Endothelial cell of umbilical vein (primary cell): ENCODE measurements around the gene TTLL10. TPM values are rescaled to one million over a fixed set of nuclear protein-coding genes. Genes with fewer than 3 reads are reported as not detected.

Experiments used
- BruUV-seq: library from RNA; stranded (reverse); fragments of 400-500 nt; replicated peaks from 2 replicates; lab custom pipeline; 2021; lab: Mats Ljungman, UMichigan
- CTCF ChIA-PET: fragments of 300-600, 350-600 bp; sonication (Branson Sonifier 250); formaldehyde crosslinking; loops from one replicate; lab custom pipeline; 2021; ENCODE audit warnings: antibody characterized with exemption, inconsistent platforms; lab: Charles Lee
- POLR2A ChIA-PET: fragments of 300-600, 350-600 bp; sonication (Branson Sonifier 250); formaldehyde crosslinking; loops from one replicate; lab custom pipeline; 2021; ENCODE audit warnings: antibody characterized with exemption, inconsistent platforms; lab: Charles Lee
- DNase-seq: peaks from one replicate; pipeline ENCODE4 v3.0.0-alpha.2; 2011; ENCODE audit warnings: low read depth, low spot score
- FAIRE-seq: peaks from 2 replicates; lab custom pipeline; 2011; peaks lifted over from hg19 to GRCh38; lab: Jason Lieb, UNC
- H2AFZ ChIP-seq: 2 replicates; pipeline ENCODE4 v1.6.0; 2012; ENCODE audit warnings: low read depth, low read length, control low read depth, inconsistent platforms
- H3K27ac ChIP-seq: 2 replicates; pipeline ENCODE4 v1.5.1; 2011; ENCODE audit warnings: low read depth, mild to moderate bottlenecking, control low read depth, low read length, moderate library complexity; ENCODE audit not compliant: insufficient read depth
- H3K27me3 ChIP-seq, 2 experiments: 2 replicates each; pipeline versions ENCODE4 v1.6.0 to v1.6.1; 2011; ENCODE audit warnings: low read length in 2 of 2, mixed read lengths in 1 of 2; ENCODE audit not compliant: control insufficient read depth in 2 of 2, insufficient read depth in 2 of 2
- H3K36me3 ChIP-seq, 2 experiments: 2 replicates in 1 of 2; 3 replicates in 1 of 2; pipeline ENCODE4 v1.5.1; 2011; ENCODE audit warnings: low read length in 2 of 2, mild to moderate bottlenecking in 1 of 2, moderate library complexity in 1 of 2; ENCODE audit not compliant: control insufficient read depth in 2 of 2, insufficient read depth in 2 of 2; ENCODE audit errors: extremely low read depth in 1 of 2
- H3K4me1 ChIP-seq: 3 replicates; pipeline ENCODE4 v1.5.1; 2011; ENCODE audit warnings: mild to moderate bottlenecking, low read length; ENCODE audit not compliant: control insufficient read depth, insufficient read depth; ENCODE audit errors: extremely low read depth
- H3K4me2 ChIP-seq: 2 replicates; pipeline ENCODE4 v1.6.1; 2011; ENCODE audit warnings: low read length, control low read depth, mixed read lengths; ENCODE audit not compliant: insufficient read depth
- H3K4me3 ChIP-seq, 3 experiments: fragments of 200-600 bp in 1 of 3; sonication (generic), shearing (Covaris generic) in 1 of 3; replicated peaks in 1 of 3; 2 replicates each; pipeline ENCODE4 v1.5.1; 2011 to 2016; ENCODE audit warnings: control low read depth in 3 of 3, low read length in 3 of 3, mild to moderate bottlenecking in 2 of 3, inconsistent platforms in 1 of 3, low read depth in 1 of 3, moderate library complexity in 1 of 3; ENCODE audit not compliant: insufficient read depth in 1 of 3
- H3K79me2 ChIP-seq: 2 replicates; pipeline ENCODE4 v1.6.0; 2012; ENCODE audit warnings: low read length, inconsistent platforms; ENCODE audit not compliant: control insufficient read depth, insufficient read depth
- H3K9ac ChIP-seq: replicated peaks from 2 replicates; pipeline ENCODE3; 2011; ENCODE audit warnings: low read length, control low read depth; ENCODE audit not compliant: insufficient read depth; ENCODE audit errors: extremely low read depth
- H3K9me1 ChIP-seq: replicated peaks from 3 replicates; pipeline ENCODE4 v1.6.0; 2011; ENCODE audit warnings: mild to moderate bottlenecking, low read length; ENCODE audit not compliant: control insufficient read depth, insufficient read depth; ENCODE audit errors: extremely low read depth
- H3K9me3 ChIP-seq: replicated peaks from 2 replicates; pipeline ENCODE4 v1.5.1; 2012; ENCODE audit warnings: low read length, inconsistent platforms; ENCODE audit not compliant: control insufficient read depth, insufficient read depth
- H4K20me1 ChIP-seq: replicated peaks from 2 replicates; pipeline ENCODE3; 2011; ENCODE audit warnings: mild to moderate bottlenecking, low read length; ENCODE audit not compliant: control insufficient read depth, insufficient read depth; ENCODE audit errors: extremely low read depth
- EZH2 ChIP-seq: IDR thresholded peaks from 2 replicates; pipeline ENCODE4 v1.6.1; 2012; ENCODE audit warnings: borderline replicate concordance, low read depth, mild to moderate bottlenecking, moderate library complexity, low read length, inconsistent platforms; ENCODE audit not compliant: severe bottlenecking
- FOS ChIP-seq: IDR thresholded peaks from 2 replicates; pipeline ENCODE4 v1.6.1; 2011; ENCODE audit warnings: mild to moderate bottlenecking, low read length, moderate library complexity, borderline replicate concordance; ENCODE audit not compliant: insufficient read depth
- GATA2 ChIP-seq: IDR thresholded peaks from 2 replicates; pipeline ENCODE4 v1.7.0; 2011; ENCODE audit warnings: low read depth, mild to moderate bottlenecking, moderate library complexity, mixed read lengths, low read length; ENCODE audit not compliant: insufficient read length, insufficient read depth
- JUN ChIP-seq: IDR thresholded peaks from 2 replicates; pipeline ENCODE4 v1.6.1; 2011; ENCODE audit warnings: borderline replicate concordance, low read depth; ENCODE audit not compliant: insufficient read length, insufficient read depth
- MYC ChIP-seq: IDR thresholded peaks from one replicate; pipeline ENCODE4 v1.6.1; 2011; ENCODE audit warnings: mild to moderate bottlenecking, low read depth, low read length
- POLR2A ChIP-seq: IDR thresholded peaks from 2 replicates; pipeline ENCODE4 v1.6.1; 2012; ENCODE audit warnings: low read depth, mild to moderate bottlenecking, control low read depth, low read length
- POLR2AphosphoS5 ChIP-seq: IDR thresholded peaks from 2 replicates; pipeline ENCODE4 v1.6.1; 2012; ENCODE audit warnings: low read depth, mild to moderate bottlenecking, control low read depth, low read length, moderate library complexity; ENCODE audit not compliant: insufficient read depth
- dilution Hi-C: fragments of 300-500 bp; cut with MboI; formaldehyde crosslinking; loops from one replicate; pipeline ENCODE4 v1.15.0; 2019; ENCODE audit warnings: low sequenced_read_pairs; ENCODE audit not compliant: extremely low pct_ligation_motif_present
- intact Hi-C: fragments of 100-400 bp; cut with micrococcal nuclease; formaldehyde crosslinking; loops from one replicate; pipeline ENCODE4 v1.10.0; 2022
- polyA plus RNA-seq, 4 experiments: library from polyadenylated mRNA; depleted of rRNA in 3 of 4; stranded (reverse) in 3 of 4; unstranded in 1 of 4; fragments of >200 nt; gene quantifications; 2 replicates each; pipeline versions ENCODE4 v1.2.1 to v1.2.3, GENCODE V29; 2011 to 2012; ENCODE audit warnings: missing spikeins in 1 of 4
- total RNA-seq: library from RNA; stranded (reverse); gene quantifications from 2 replicates; pipeline ENCODE4 v1.2.3, GENCODE V29; 2021
- TF ChIP-seq, protein P1 (sequence below), 2 donors: IDR thresholded peaks; 1 replicate in 1 of 2; 2 replicates in 1 of 2; pipeline ENCODE4 v1.5.1; 2011; ENCODE audit warnings: low read length in 2 of 2, mild to moderate bottlenecking in 2 of 2, moderate library complexity in 2 of 2, control low read depth in 1 of 2, inconsistent platforms in 1 of 2, low read depth in 1 of 2; ENCODE audit not compliant: insufficient read depth in 1 of 2; ENCODE audit errors: extremely low read depth in 1 of 2
- TF ChIP-seq, protein P2 (sequence below): IDR thresholded peaks from 2 replicates; pipeline ENCODE4 v1.6.1; 2011; ENCODE audit not compliant: insufficient read depth, insufficient read length

Gene TTLL10
- total and polyA plus RNA-seq, 2 donors (not counting 3 experiments of a cell fraction or from before 2014, with no cell fraction given): not detected

DNA sequence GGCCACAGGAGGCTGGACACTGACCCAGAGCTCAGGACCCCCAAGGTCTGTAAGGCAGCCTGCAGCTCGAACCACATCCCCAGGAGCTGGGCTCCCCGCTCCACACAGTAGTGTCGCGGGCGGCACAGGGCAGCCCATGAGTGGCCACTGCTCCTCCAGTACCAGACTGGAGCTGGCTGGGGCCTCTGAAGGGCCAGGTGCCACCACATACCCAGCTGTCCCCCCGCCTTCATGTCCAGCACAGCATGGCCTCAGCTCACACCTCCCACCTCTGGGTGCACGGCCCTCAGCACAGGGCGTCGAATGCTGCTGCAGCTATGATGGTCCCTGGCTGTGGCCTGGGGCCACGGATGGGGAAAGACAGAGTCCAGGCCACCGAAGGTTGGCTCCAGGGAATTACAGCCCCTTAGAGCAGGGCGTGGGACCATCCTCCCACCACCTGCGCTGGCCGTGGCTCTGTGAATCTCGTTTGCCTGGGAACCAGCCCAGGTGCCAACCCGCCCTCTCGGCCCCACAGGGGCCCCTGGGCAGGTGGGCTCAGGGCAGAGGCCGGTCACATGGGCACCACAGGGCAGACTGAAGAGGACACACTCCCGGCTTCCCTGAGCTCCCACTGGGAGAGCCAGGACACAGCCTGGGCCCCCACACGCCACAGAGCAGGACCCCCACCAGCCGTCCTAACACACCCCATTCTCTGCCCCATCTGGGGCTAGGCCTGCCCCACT, 42.4 kb downstream of the TTLL10 start:
- Histone ChIP-seq H3K9me1 (no peaks in the 10 kb centered on the region), H3K27ac (no peak overlapping the region), H3K27me3 (no peaks in the 10 kb centered on the region), H3K4me3 (no peak overlapping the region), H3K9ac (no peak overlapping the region), H3K79me2 (no peaks in the 10 kb centered on the region), H2AFZ (no peak overlapping the region), H3K9me3 (no peaks in the 10 kb centered on the region), H4K20me1 (no peaks in the 10 kb centered on the region), H3K4me2 (no peak overlapping the region), H3K36me3 (peaks cover 2 to 14% of the 10 kb centered on the region in 2 experiments), H3K4me1 (no peaks in the 10 kb centered on the region)
- dilution Hi-C loops: no loop called here
- ChIA-PET CTCF (interaction anchor here (1.2 to 2.1 kb wide), 3 partner anchors 22 to 94 kb away, joined by 3 to 6 read pairs (median 5); no protein-coding TSS in a partner anchor), POLR2A (no interaction called here)
- DNase-seq: no peak
- TF ChIP-seq, protein P1, sequence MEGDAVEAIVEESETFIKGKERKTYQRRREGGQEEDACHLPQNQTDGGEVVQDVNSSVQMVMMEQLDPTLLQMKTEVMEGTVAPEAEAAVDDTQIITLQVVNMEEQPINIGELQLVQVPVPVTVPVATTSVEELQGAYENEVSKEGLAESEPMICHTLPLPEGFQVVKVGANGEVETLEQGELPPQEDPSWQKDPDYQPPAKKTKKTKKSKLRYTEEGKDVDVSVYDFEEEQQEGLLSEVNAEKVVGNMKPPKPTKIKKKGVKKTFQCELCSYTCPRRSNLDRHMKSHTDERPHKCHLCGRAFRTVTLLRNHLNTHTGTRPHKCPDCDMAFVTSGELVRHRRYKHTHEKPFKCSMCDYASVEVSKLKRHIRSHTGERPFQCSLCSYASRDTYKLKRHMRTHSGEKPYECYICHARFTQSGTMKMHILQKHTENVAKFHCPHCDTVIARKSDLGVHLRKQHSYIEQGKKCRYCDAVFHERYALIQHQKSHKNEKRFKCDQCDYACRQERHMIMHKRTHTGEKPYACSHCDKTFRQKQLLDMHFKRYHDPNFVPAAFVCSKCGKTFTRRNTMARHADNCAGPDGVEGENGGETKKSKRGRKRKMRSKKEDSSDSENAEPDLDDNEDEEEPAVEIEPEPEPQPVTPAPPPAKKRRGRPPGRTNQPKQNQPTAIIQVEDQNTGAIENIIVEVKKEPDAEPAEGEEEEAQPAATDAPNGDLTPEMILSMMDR (IDR thresholded peaks at IDR 0.05; ENCODE audit: extremely low read depth in 1 of 2, insufficient read depth in 1 of 2, low read depth in 1 of 2, low read length in 2 of 2): no peak
- no peak for TF ChIP-seq GATA2
- no peak for TF ChIP-seq MYC
- no peak for TF ChIP-seq FOS
- TF ChIP-seq JUN: no peak
- TF ChIP-seq POLR2AphosphoS5: no peak
- TF ChIP-seq POLR2A: no peak
- no peak for TF ChIP-seq EZH2
- TF ChIP-seq, protein P2, sequence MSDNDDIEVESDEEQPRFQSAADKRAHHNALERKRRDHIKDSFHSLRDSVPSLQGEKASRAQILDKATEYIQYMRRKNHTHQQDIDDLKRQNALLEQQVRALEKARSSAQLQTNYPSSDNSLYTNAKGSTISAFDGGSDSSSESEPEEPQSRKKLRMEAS: no peak
- intact Hi-C loops: no loop called here
- BruUV-seq: no TSS peak
- FAIRE-seq: no peak
